HCT116 (cell line): ENCODE measurements around the gene SKI. TPM values are rescaled to one million over a fixed set of nuclear protein-coding genes. Genes with fewer than 3 reads are reported as not detected.

ENCODE experiments used
- ATAC-seq: fragments of 200-7000 bp; cut with Tn5 transposase; 2 replicates; pipeline ENCODE4 v1.9.1; 2020; ENCODE audit warnings: mild to moderate bottlenecking, moderate library complexity
- BruUV-seq: library from RNA; stranded (reverse); fragments of 400-500 nt; replicated peaks from 2 replicates; lab custom pipeline; 2021; lab: Mats Ljungman, UMichigan
- CTCF ChIA-PET: fragments of 300-600 bp; sonication (Branson Sonifier 250); formaldehyde crosslinking; loops from one replicate; lab custom pipeline; 2021; ENCODE audit warnings: antibody characterized with exemption; lab: Charles Lee
- POLR2A ChIA-PET: fragments of 300-600, 350-600 bp; sonication (Branson Sonifier 250); formaldehyde crosslinking; loops from one replicate; lab custom pipeline; 2021; ENCODE audit warnings: antibody characterized with exemption; lab: Charles Lee
- RAD21 ChIA-PET, 2 experiments: fragments of 300-600 bp; sonication (Branson Sonifier 250); formaldehyde crosslinking; loops; one replicate each; lab custom pipeline; 2023; ENCODE audit warnings: low total read pairs in 2 of 2; ENCODE audit not compliant: uncharacterized antibody in 2 of 2, unreplicated experiment in 2 of 2, low non-redundant PET in 1 of 2; lab: Charles Lee
- DNase-seq: peaks from one replicate; pipeline ENCODE4 v3.0.0-alpha.2; 2010; ENCODE audit warnings: low read depth, low spot score
- H2AFZ ChIP-seq: fragments of 200-600 bp; shearing (Covaris generic), sonication (generic); 2 replicates; pipeline ENCODE4 v1.6.1; 2017; ENCODE audit warnings: low read depth, mixed run types, mixed read lengths, antibody characterized with exemption, low read length; ENCODE audit not compliant: poor library complexity, severe bottlenecking
- H3K27ac ChIP-seq: 2 replicates; pipeline ENCODE4 v1.5.1; 2012; ENCODE audit warnings: low read depth, low read length
- H3K27me3 ChIP-seq: fragments of 200-600 bp; sonication (generic); 2 replicates; pipeline ENCODE4 v1.6.1; 2016; ENCODE audit warnings: mixed run types, low read length, mixed read lengths; ENCODE audit not compliant: insufficient read depth
- H3K36me3 ChIP-seq, 2 experiments: fragments of 200-500 bp in 1 of 2; fragments of 200-600 bp in 1 of 2; sonication (Bioruptor generic) in 1 of 2; sonication (generic) in 1 of 2; 2 replicates each; pipeline versions ENCODE4 v1.5.1 to v1.6.1; 2014 to 2016; ENCODE audit warnings: low read length in 2 of 2, inconsistent platforms in 1 of 2, mixed read lengths in 1 of 2, mixed run types in 1 of 2; ENCODE audit not compliant: insufficient read depth in 2 of 2, control insufficient read depth in 1 of 2
- H3K4me1 ChIP-seq, 2 experiments: fragments of 200-600 bp in 1 of 2; sonication (generic) in 1 of 2; 2 replicates each; pipeline versions ENCODE4 v1.5.1 to v1.6.1; 2012 to 2017; ENCODE audit warnings: low read length in 2 of 2, inconsistent platforms in 1 of 2, mild to moderate bottlenecking in 1 of 2, mixed read lengths in 1 of 2, mixed run types in 1 of 2, moderate library complexity in 1 of 2; ENCODE audit not compliant: insufficient read depth in 2 of 2, control insufficient read depth in 1 of 2
- H3K4me2 ChIP-seq: fragments of 200-600 bp; sonication (generic); 2 replicates; pipeline ENCODE4 v1.6.1; 2017; ENCODE audit warnings: mixed run types, low read length, mixed read lengths
- H3K4me3 ChIP-seq, 2 experiments: fragments of 200-600 bp in 1 of 2; sonication (generic) in 1 of 2; replicated peaks in 1 of 2; 2 replicates each; pipeline ENCODE4 v1.5.1; 2011 to 2016; ENCODE audit warnings: low read length in 2 of 2, control low read depth in 1 of 2, low read depth in 1 of 2, mild to moderate bottlenecking in 1 of 2, mixed read lengths in 1 of 2, mixed run types in 1 of 2
- H3K79me2 ChIP-seq: fragments of 200-600 bp; sonication (generic); 2 replicates; pipeline ENCODE4 v1.6.1; 2017; ENCODE audit warnings: mild to moderate bottlenecking, mixed run types, low read length, moderate library complexity, mixed read lengths; ENCODE audit not compliant: insufficient read depth
- H3K9ac ChIP-seq: fragments of 200-600 bp; sonication (generic); 2 replicates; pipeline ENCODE4 v1.6.1; 2016; ENCODE audit warnings: low read length, mixed read lengths
- H3K9me2 ChIP-seq: fragments of 200-600 bp; sonication (generic), shearing (Covaris generic); 2 replicates; pipeline ENCODE4 v1.6.1; 2017; ENCODE audit warnings: mixed run types, mild to moderate bottlenecking, moderate library complexity; ENCODE audit not compliant: insufficient read depth
- H3K9me3 ChIP-seq, 2 experiments: fragments of 200-500 bp in 1 of 2; fragments of 200-600 bp in 1 of 2; sonication (Bioruptor generic) in 1 of 2; sonication (generic) in 1 of 2; 2 replicates each; pipeline ENCODE4 v1.6.1; 2014 to 2017; ENCODE audit warnings: low read length in 2 of 2, mixed read lengths in 2 of 2, inconsistent platforms in 1 of 2, low read depth in 1 of 2, mild to moderate bottlenecking in 1 of 2, mixed run types in 1 of 2, moderate library complexity in 1 of 2; ENCODE audit not compliant: control insufficient read depth in 1 of 2, insufficient read depth in 1 of 2
- H4K20me1 ChIP-seq: fragments of 200-600 bp; sonication (generic), shearing (Covaris generic); 2 replicates; pipeline ENCODE4 v1.6.1; 2017; ENCODE audit warnings: mixed run types, mild to moderate bottlenecking, moderate library complexity; ENCODE audit not compliant: insufficient read depth
- CBX3 ChIP-seq: IDR thresholded peaks from 2 replicates; pipeline ENCODE4 v1.6.1; 2012; ENCODE audit warnings: low read depth
- CEBPB ChIP-seq: IDR thresholded peaks from 2 replicates; pipeline ENCODE4 v1.6.1; 2012; ENCODE audit warnings: low read depth
- EGR1 ChIP-seq: IDR thresholded peaks from 2 replicates; pipeline ENCODE4 v1.6.1; 2012; ENCODE audit warnings: low read depth
- EZH2 ChIP-seq: fragments of 200-600 bp; sonication (generic); IDR thresholded peaks from 2 replicates; pipeline ENCODE4 v1.6.1; 2017; ENCODE audit warnings: antibody characterized with exemption, mixed run types
- EZH2phosphoT487 ChIP-seq: fragments of 200-600 bp; IDR thresholded peaks from 2 replicates; pipeline ENCODE4 v1.6.1; 2018; ENCODE audit warnings: antibody characterized with exemption, borderline replicate concordance
- FOSL1 ChIP-seq: IDR thresholded peaks from 2 replicates; pipeline ENCODE4 v1.6.1; 2012; ENCODE audit warnings: low read depth
- MAX ChIP-seq: IDR thresholded peaks from 2 replicates; pipeline ENCODE4 v1.6.1; 2012
- POLR2A ChIP-seq: IDR thresholded peaks from 2 replicates; pipeline ENCODE4 v1.7.0; 2011; ENCODE audit warnings: borderline replicate concordance; ENCODE audit not compliant: insufficient read depth, insufficient read length; ENCODE audit errors: extremely low read depth
- POLR2AphosphoS5 ChIP-seq: IDR thresholded peaks from 2 replicates; pipeline ENCODE4 v1.6.1; 2011; ENCODE audit warnings: mild to moderate bottlenecking, low read depth, low read length, moderate library complexity
- RAD21 ChIP-seq: IDR thresholded peaks from 2 replicates; pipeline ENCODE4 v1.6.1; 2012; ENCODE audit warnings: low read depth, mild to moderate bottlenecking
- SIN3A ChIP-seq: IDR thresholded peaks from 2 replicates; pipeline ENCODE4 v1.6.1; 2012; ENCODE audit warnings: low read depth
- SP1 ChIP-seq: IDR thresholded peaks from 2 replicates; pipeline ENCODE4 v1.6.1; 2012; ENCODE audit warnings: low read depth
- SRF ChIP-seq: IDR thresholded peaks from 2 replicates; pipeline ENCODE4 v1.6.1; 2012; ENCODE audit warnings: low read depth
- TCF7L2 ChIP-seq: IDR thresholded peaks from 2 replicates; pipeline ENCODE4 v1.7.0; 2011; ENCODE audit warnings: borderline replicate concordance, inconsistent platforms; ENCODE audit not compliant: insufficient read depth, insufficient read length; ENCODE audit errors: extremely low read depth
- ZFX ChIP-seq: fragments of 450-650 bp; IDR thresholded peaks from 2 replicates; pipeline ENCODE4 v1.6.1; 2017
- ZNF274 ChIP-seq: fragments of 200-500 bp; sonication (Bioruptor generic); IDR thresholded peaks from 2 replicates; pipeline ENCODE4 v1.6.1; 2014; ENCODE audit warnings: mild to moderate bottlenecking, low read depth, low read length, inconsistent platforms
- intact Hi-C: fragments of 100-400 bp; cut with micrococcal nuclease; formaldehyde crosslinking; loops from 2 replicates; pipeline ENCODE4 v1.10.0; 2022
- total RNA-seq: library from RNA; stranded (reverse); gene quantifications from one replicate; pipeline ENCODE4 v1.2.1, GENCODE V29; 2021; ENCODE audit not compliant: unreplicated experiment
- TF ChIP-seq, protein P1 (sequence below): IDR thresholded peaks from 2 replicates; pipeline ENCODE4 v1.6.1; 2011; ENCODE audit warnings: mild to moderate bottlenecking, low read length, moderate library complexity; ENCODE audit not compliant: insufficient replicate concordance; ENCODE audit errors: extremely low read depth
- TF ChIP-seq, protein P2 (sequence below): IDR thresholded peaks from 2 replicates; pipeline ENCODE4 v1.6.1; 2012
- TF ChIP-seq, protein P3 (sequence below): IDR thresholded peaks from 2 replicates; pipeline ENCODE4 v1.6.1; 2012; ENCODE audit warnings: low read depth
- TF ChIP-seq, protein P4 (sequence below), 3 experiments: fragments of 200-600 bp in 1 of 3; sonication (generic) in 1 of 3; IDR thresholded peaks in 2 of 3; conservative IDR thresholded peaks in 1 of 3; 2 replicates each; pipeline ENCODE4 v1.5.1; 2012 to 2017; ENCODE audit warnings: low read depth in 2 of 3, low read length in 2 of 3, antibody characterized with exemption in 1 of 3, borderline replicate concordance in 1 of 3, control low read depth in 1 of 3, mild to moderate bottlenecking in 1 of 3, mixed read lengths in 1 of 3, mixed run types in 1 of 3, moderate library complexity in 1 of 3; ENCODE audit not compliant: insufficient read depth in 1 of 3

SKI gene
- total RNA-seq, 1 experiment from 2014 or later = 56.2 TPM

DNA sequence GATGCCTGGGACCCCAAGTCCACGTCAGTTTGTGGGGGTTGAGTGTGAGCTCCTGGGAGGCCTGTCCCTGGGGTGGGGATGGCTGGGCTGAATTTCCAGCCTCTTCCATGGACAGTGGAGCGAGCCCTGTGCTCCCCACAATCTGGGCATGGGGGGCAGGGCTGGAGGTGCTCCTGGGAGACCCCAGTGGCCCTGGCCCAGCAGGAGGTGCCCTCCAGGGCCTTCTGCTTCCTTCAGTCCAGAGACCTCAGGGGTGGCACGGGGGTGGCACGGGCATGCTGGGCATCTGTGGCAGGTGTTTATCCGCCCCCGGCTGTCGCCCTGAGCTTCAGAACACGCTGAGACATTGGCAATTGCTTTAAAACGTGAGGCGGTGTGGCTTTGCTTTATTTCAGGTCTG is 122.4 kb downstream of the SKI start:
- no peak for ATAC-seq
- ChIA-PET POLR2A (no interaction called here), RAD21 (no interaction called here), CTCF (no interaction called here)
- H3K4me1 ChIP-seq = no peaks in the 10 kb centered on the region
- no peaks in the 10 kb centered on the region for H3K36me3 ChIP-seq
- BruUV-seq = no TSS peak
- H3K9me3 ChIP-seq = no peaks in the 10 kb centered on the region
- no peak overlapping the region for H3K27ac ChIP-seq
- no peak overlapping the region for H3K9ac ChIP-seq
- intact Hi-C loops = no loop called here
- no peak for TF ChIP-seq ZFX
- TF ChIP-seq POLR2AphosphoS5 = no peak
- TF ChIP-seq, protein P1, sequence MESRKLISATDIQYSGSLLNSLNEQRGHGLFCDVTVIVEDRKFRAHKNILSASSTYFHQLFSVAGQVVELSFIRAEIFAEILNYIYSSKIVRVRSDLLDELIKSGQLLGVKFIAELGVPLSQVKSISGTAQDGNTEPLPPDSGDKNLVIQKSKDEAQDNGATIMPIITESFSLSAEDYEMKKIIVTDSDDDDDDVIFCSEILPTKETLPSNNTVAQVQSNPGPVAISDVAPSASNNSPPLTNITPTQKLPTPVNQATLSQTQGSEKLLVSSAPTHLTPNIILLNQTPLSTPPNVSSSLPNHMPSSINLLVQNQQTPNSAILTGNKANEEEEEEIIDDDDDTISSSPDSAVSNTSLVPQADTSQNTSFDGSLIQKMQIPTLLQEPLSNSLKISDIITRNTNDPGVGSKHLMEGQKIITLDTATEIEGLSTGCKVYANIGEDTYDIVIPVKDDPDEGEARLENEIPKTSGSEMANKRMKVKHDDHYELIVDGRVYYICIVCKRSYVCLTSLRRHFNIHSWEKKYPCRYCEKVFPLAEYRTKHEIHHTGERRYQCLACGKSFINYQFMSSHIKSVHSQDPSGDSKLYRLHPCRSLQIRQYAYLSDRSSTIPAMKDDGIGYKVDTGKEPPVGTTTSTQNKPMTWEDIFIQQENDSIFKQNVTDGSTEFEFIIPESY = no peak
- no peak for TF ChIP-seq SRF
- TF ChIP-seq TCF7L2 = no peak
- TF ChIP-seq EZH2phosphoT487 = no peak
- no peak for TF ChIP-seq FOSL1
- TF ChIP-seq SP1 = no peak
- TF ChIP-seq, protein P2, sequence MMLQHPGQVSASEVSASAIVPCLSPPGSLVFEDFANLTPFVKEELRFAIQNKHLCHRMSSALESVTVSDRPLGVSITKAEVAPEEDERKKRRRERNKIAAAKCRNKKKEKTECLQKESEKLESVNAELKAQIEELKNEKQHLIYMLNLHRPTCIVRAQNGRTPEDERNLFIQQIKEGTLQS = no peak
- TF ChIP-seq EZH2 = no peak
- TF ChIP-seq RAD21 = no peak
- TF ChIP-seq EGR1 = no peak
- TF ChIP-seq SIN3A = no peak
- TF ChIP-seq, protein P3, sequence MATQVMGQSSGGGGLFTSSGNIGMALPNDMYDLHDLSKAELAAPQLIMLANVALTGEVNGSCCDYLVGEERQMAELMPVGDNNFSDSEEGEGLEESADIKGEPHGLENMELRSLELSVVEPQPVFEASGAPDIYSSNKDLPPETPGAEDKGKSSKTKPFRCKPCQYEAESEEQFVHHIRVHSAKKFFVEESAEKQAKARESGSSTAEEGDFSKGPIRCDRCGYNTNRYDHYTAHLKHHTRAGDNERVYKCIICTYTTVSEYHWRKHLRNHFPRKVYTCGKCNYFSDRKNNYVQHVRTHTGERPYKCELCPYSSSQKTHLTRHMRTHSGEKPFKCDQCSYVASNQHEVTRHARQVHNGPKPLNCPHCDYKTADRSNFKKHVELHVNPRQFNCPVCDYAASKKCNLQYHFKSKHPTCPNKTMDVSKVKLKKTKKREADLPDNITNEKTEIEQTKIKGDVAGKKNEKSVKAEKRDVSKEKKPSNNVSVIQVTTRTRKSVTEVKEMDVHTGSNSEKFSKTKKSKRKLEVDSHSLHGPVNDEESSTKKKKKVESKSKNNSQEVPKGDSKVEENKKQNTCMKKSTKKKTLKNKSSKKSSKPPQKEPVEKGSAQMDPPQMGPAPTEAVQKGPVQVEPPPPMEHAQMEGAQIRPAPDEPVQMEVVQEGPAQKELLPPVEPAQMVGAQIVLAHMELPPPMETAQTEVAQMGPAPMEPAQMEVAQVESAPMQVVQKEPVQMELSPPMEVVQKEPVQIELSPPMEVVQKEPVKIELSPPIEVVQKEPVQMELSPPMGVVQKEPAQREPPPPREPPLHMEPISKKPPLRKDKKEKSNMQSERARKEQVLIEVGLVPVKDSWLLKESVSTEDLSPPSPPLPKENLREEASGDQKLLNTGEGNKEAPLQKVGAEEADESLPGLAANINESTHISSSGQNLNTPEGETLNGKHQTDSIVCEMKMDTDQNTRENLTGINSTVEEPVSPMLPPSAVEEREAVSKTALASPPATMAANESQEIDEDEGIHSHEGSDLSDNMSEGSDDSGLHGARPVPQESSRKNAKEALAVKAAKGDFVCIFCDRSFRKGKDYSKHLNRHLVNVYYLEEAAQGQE = no peak
- TF ChIP-seq, protein P4, sequence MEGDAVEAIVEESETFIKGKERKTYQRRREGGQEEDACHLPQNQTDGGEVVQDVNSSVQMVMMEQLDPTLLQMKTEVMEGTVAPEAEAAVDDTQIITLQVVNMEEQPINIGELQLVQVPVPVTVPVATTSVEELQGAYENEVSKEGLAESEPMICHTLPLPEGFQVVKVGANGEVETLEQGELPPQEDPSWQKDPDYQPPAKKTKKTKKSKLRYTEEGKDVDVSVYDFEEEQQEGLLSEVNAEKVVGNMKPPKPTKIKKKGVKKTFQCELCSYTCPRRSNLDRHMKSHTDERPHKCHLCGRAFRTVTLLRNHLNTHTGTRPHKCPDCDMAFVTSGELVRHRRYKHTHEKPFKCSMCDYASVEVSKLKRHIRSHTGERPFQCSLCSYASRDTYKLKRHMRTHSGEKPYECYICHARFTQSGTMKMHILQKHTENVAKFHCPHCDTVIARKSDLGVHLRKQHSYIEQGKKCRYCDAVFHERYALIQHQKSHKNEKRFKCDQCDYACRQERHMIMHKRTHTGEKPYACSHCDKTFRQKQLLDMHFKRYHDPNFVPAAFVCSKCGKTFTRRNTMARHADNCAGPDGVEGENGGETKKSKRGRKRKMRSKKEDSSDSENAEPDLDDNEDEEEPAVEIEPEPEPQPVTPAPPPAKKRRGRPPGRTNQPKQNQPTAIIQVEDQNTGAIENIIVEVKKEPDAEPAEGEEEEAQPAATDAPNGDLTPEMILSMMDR (IDR thresholded peaks at IDR 0.05 in 2 of 3, conservative IDR thresholded peaks at IDR 0.05 in 1 of 3; ENCODE audit: borderline replicate concordance in 1 of 3, insufficient read depth in 1 of 3, low read depth in 2 of 3, low read length in 2 of 3) = no peak
- TF ChIP-seq CEBPB = no peak
- TF ChIP-seq MAX = no peak
- no peak for TF ChIP-seq POLR2A
- no peak for TF ChIP-seq ZNF274
- no peak for TF ChIP-seq CBX3
- no peak for DNase-seq
- no peak overlapping the region for H3K4me3 ChIP-seq
- no peaks in the 10 kb centered on the region for H4K20me1 ChIP-seq
- H3K79me2 ChIP-seq = no peaks in the 10 kb centered on the region
- H3K9me2 ChIP-seq = no peaks in the 10 kb centered on the region
- H3K27me3 ChIP-seq = no peaks in the 10 kb centered on the region
- no peak overlapping the region for H3K4me2 ChIP-seq
- no peak overlapping the region for H2AFZ ChIP-seq
